Measurements from ENCODE around the gene NDE1. TPM values are rescaled to one million over a fixed set of nuclear protein-coding genes. Genes with fewer than 3 reads are reported as not detected.
"Not testable (repeated sequence)": the region's sequence is repeated elsewhere in the genome, so short reads cannot be mapped to it uniquely, and the experiment has no call there.

Gene NDE1
- total RNA-seq, 2 experiments from 2014 or later: 139 to 141 TPM

DNA sequence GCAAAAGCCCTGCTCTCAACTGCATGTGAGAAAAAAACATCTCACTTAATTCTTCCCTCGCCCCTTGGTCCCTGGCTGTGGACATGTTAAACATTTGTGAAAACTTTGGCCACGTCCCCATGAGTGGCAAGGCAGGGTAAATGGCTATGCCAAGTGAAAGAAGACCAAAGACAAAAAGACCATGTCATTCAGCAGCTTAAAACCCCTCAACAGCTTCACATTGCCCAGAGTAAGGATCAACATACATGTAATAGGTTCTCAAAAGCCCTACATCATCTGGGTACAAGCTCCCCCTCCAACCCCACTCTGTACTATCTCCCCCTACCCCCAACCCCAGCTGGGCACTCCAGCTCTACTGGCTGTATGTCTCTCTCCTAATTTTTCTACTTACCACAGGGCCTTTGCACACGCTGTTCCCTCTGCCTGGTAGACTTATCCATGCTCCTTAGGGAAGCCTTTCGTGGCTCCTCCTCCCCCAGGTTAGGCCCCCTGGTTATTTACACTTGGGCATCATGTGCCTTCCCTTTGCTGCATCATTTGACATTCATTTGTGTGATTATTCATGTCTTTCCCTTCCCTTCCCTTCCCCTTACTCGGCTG lies 75.7 kb downstream of the NDE1 start:
- no peak for ATAC-seq (ENCODE audit: low read depth)
- no peak for DNase-seq
- Mint-ChIP-seq H3K27ac (no peak overlapping the region), H3K4me1 (no peaks in the 10 kb centered on the region), H3K4me3 (no peak overlapping the region), H3K36me3 (peaks cover 22% of the 10 kb centered on the region), H3K9me3 (no peaks in the 10 kb centered on the region), H3K27me3 (no peaks in the 10 kb centered on the region)
- POLR2A ChIA-PET: no interaction called here

DNA sequence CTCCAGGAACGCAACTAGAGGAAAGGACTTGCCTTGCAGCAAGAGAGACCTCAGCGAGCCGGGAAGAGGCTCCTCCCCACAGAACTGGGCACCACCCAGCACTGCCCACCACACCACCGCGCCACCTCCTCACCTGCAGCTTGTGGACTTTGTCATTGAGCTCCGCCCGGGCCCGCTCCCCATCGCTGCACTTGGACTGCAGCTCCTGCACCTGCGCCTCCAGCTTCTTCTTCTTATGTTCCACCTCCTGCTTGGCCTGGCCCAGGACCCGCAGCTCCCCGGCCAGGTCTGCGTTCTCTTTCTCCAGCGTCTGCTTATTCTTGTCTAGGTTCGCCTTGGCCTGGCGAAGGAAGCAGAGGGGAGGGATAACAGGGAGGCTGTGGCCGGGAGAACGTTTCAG lies 76.7 kb downstream of the NDE1 start:
- H3K27ac Mint-ChIP-seq: no peak overlapping the region
- peaks cover 21% of the 10 kb centered on the region for H3K36me3 Mint-ChIP-seq
- POLR2A ChIA-PET: no interaction called here
- no peaks in the 10 kb centered on the region for H3K4me1 Mint-ChIP-seq
- no peak overlapping the region for H3K4me3 Mint-ChIP-seq
- H3K27me3 Mint-ChIP-seq: no peaks in the 10 kb centered on the region
- H3K9me3 Mint-ChIP-seq: no peaks in the 10 kb centered on the region
- ATAC-seq (ENCODE audit: low read depth) (no peak), DNase-seq (no peak)

- DNase-seq; H3K4me1 Mint-ChIP-seq; H3K9me3 Mint-ChIP-seq; H3K4me3 Mint-ChIP-seq; ATAC-seq (ENCODE audit: low read depth); H3K27ac Mint-ChIP-seq; H3K27me3 Mint-ChIP-seq; POLR2A ChIA-PET: not testable (repeated sequence)
- peaks cover 18% of the 10 kb centered on the region for H3K36me3 Mint-ChIP-seq
Observed at GRCh38 chr16:15727697-15728096, 77.7 kb downstream of the NDE1 start.

DNA sequence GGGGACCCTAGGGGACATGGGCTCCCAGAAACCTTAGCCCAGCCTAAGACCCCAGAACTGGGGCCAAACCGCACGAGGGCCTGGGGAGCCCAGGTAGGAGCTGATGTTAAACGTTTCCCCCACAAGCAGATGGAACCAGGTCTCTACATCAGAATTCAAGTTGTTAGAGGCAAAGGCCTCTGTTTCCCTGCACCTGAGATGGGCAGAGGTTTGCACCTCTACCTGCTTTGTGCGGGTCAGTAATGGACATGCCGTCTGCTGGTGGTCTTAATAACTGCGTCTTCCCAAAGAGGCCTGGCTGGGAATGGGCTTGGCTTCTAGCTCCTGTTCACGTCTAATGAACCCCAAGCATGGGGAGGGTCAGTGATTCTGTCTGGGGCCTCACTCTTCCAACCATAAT lies 79.1 kb downstream of the NDE1 start:
- ATAC-seq (ENCODE audit: low read depth): no peak
- Mint-ChIP-seq H3K36me3 (peaks cover 17% of the 10 kb centered on the region), H3K27ac (no peak overlapping the region), H3K27me3 (no peaks in the 10 kb centered on the region), H3K4me1 (no peaks in the 10 kb centered on the region), H3K4me3 (no peak overlapping the region), H3K9me3 (no peaks in the 10 kb centered on the region)
- no peak for DNase-seq
- POLR2A ChIA-PET: interaction anchor here (0.6 kb wide), 1 partner anchor 666 kb away, joined by 4 read pairs; no protein-coding TSS in a partner anchor

DNA sequence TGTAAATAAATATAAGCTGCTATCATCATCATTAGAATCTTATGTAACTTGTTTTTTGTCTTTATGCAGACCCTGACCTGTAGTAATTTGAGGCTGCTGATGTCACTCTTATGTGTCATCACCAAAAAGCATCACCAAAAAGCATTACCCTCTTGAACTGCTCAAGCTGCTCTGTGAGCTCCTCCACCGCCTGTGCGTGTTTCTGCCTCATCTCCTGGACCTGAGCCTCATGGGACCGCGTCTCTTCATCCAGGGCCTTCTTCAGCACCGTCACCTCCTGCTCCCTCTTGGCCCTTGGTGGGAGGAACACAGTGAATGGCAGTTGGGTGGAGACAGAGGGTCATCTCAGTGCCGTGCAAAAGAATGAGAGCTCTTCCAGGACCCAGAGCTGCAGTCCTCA lies 82.4 kb downstream of the NDE1 start:
- peaks cover 2% of the 10 kb centered on the region for H3K4me1 Mint-ChIP-seq

GRCh38 chr16:15735610-15736009 lies 85.6 kb downstream of the NDE1 start:
- POLR2A ChIA-PET: no interaction called here
- no peak overlapping the region for H3K27ac Mint-ChIP-seq

More for the DNA sequence above, 82.4 kb downstream of the NDE1 start:
- Mint-ChIP-seq H3K36me3 (peaks cover 8% of the 10 kb centered on the region), H3K4me3 (no peak overlapping the region), H3K9me3 (no peaks in the 10 kb centered on the region), H3K27ac (no peak overlapping the region), H3K27me3 (no peaks in the 10 kb centered on the region)
- POLR2A ChIA-PET: interaction anchor here (0.7 kb wide), 1 partner anchor 22 kb away, joined by 3 read pairs; no protein-coding TSS in a partner anchor
- DNase-seq (no peak), ATAC-seq (ENCODE audit: low read depth) (no peak)

GRCh38 chr16:15736529-15736928 lies 86.5 kb downstream of the NDE1 start:
- Mint-ChIP-seq H3K36me3 (peaks cover 6% of the 10 kb centered on the region), H3K4me3 (no peak overlapping the region), H3K27ac (no peak overlapping the region), H3K4me1 (peaks cover 2% of the 10 kb centered on the region), H3K27me3 (no peaks in the 10 kb centered on the region), H3K9me3 (no peaks in the 10 kb centered on the region)
- DNase-seq (no peak), ATAC-seq (ENCODE audit: low read depth) (no peak)
- POLR2A ChIA-PET: no interaction called here

More at GRCh38 chr16:15735610-15736009, 85.6 kb downstream of the NDE1 start:
- peaks cover 6% of the 10 kb centered on the region for H3K36me3 Mint-ChIP-seq
- H3K4me1 Mint-ChIP-seq: peaks cover 2% of the 10 kb centered on the region
- DNase-seq (no peak), ATAC-seq (ENCODE audit: low read depth) (no peak)
- no peaks in the 10 kb centered on the region for H3K27me3 Mint-ChIP-seq
- H3K4me3 Mint-ChIP-seq: no peak overlapping the region
- no peaks in the 10 kb centered on the region for H3K9me3 Mint-ChIP-seq

- POLR2A ChIA-PET: no interaction called here
- ATAC-seq (ENCODE audit: low read depth) (no peak), DNase-seq (no peak)
- H3K4me1 Mint-ChIP-seq: peaks cover 2% of the 10 kb centered on the region
- H3K9me3 Mint-ChIP-seq: no peaks in the 10 kb centered on the region
- no peak overlapping the region for H3K27ac Mint-ChIP-seq
- H3K36me3 Mint-ChIP-seq: peaks cover 6% of the 10 kb centered on the region
- H3K27me3 Mint-ChIP-seq: no peaks in the 10 kb centered on the region
- no peak overlapping the region for H3K4me3 Mint-ChIP-seq
Observed at GRCh38 chr16:15737140-15737644, 87.1 kb downstream of the NDE1 start.

DNA sequence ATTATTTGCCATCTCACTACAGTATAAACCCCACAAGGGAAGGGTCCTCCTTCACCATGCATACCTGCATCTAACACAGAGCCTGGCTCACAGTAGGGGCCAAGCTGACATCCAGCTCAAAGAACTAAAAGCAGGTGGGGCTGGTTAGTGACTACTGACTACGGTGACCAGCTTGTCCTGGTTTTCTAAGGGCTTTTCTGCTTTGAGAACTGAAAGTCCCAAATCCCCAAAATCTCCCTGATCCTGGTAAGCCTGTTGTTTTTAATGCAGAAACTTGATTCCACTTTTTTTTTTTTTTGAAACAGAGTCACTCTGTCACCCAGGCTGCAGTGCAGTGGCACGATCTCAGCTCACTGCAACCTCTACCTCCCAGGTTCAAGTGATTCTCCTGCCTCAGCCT lies 89.4 kb downstream of the NDE1 start:
- no peaks in the 10 kb centered on the region for H3K27me3 Mint-ChIP-seq
- H3K4me3 Mint-ChIP-seq: no peak overlapping the region
- peaks cover 2% of the 10 kb centered on the region for H3K4me1 Mint-ChIP-seq
- ATAC-seq (ENCODE audit: low read depth) (no peak), DNase-seq (no peak)
- H3K27ac Mint-ChIP-seq: no peak overlapping the region
- no peaks in the 10 kb centered on the region for H3K9me3 Mint-ChIP-seq
- peaks cover 6% of the 10 kb centered on the region for H3K36me3 Mint-ChIP-seq
- POLR2A ChIA-PET: no interaction called here

DNA sequence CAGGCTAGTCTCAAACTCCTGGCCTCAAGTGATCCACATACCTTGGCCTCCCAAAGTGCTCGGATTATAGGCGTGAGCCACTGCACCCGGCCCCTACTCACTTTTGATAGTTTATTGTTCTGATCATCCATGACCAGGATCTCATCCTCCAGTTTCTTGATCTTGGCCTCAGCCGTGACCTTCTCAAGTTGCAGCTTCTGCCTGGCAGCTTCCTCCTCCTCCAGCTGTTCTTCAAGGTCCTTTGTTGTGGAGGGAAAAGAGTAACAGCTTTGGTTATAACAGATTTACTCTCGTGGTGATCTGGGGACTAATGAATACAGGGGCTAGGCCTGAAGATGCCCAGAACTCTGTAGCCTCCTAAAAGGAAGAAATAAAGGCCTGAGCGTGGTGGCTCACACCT lies 89.9 kb downstream of the NDE1 start:
- ATAC-seq (ENCODE audit: low read depth): no peak
- POLR2A ChIA-PET: no interaction called here
- Mint-ChIP-seq H3K27ac (no peak overlapping the region), H3K4me3 (no peak overlapping the region), H3K27me3 (no peaks in the 10 kb centered on the region), H3K9me3 (no peaks in the 10 kb centered on the region), H3K4me1 (peaks cover 2% of the 10 kb centered on the region), H3K36me3 (peaks cover 3% of the 10 kb centered on the region)
- no peak for DNase-seq

- Mint-ChIP-seq H3K27ac (no peak overlapping the region), H3K4me3 (no peak overlapping the region), H3K4me1 (peaks cover 2% of the 10 kb centered on the region), H3K36me3 (peaks cover 3% of the 10 kb centered on the region), H3K9me3 (no peaks in the 10 kb centered on the region), H3K27me3 (no peaks in the 10 kb centered on the region)
- no peak for ATAC-seq (ENCODE audit: low read depth)
- DNase-seq: no peak
- POLR2A ChIA-PET: no interaction called here
Observed at GRCh38 chr16:15741207-15741871, 91.3 kb downstream of the NDE1 start.

- H3K36me3 Mint-ChIP-seq: peaks cover 1% of the 10 kb centered on the region
Observed at GRCh38 chr16:15742716-15743115, 92.7 kb downstream of the NDE1 start.

DNA sequence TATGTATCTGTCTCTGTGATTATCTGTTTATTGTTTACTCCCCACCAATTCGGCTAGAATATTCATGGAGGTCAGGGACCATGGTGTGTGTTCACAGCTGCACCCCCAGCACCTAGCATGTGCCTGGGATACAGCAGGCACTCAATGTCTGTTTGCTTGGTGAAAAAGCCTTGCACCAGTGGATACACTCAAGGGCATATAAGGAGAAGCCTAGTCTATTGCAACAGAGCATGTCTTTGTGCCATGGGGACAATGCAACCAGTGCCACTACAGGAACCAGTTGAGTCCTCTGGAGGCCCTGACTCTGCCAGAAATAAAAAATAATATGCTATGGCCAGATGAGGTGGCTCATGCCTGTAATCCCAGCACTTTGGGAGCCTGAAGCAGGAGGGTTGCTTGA lies 93.6 kb downstream of the NDE1 start:
- H3K27ac Mint-ChIP-seq: no peak overlapping the region
- H3K4me3 Mint-ChIP-seq: no peak overlapping the region

More at GRCh38 chr16:15742716-15743115, 92.7 kb downstream of the NDE1 start:
- ATAC-seq (ENCODE audit: low read depth): no peak
- Mint-ChIP-seq H3K9me3 (no peaks in the 10 kb centered on the region), H3K4me1 (no peaks in the 10 kb centered on the region), H3K27me3 (no peaks in the 10 kb centered on the region), H3K4me3 (no peak overlapping the region), H3K27ac (no peak overlapping the region)
- DNase-seq: no peak
- POLR2A ChIA-PET: no interaction called here

DNA sequence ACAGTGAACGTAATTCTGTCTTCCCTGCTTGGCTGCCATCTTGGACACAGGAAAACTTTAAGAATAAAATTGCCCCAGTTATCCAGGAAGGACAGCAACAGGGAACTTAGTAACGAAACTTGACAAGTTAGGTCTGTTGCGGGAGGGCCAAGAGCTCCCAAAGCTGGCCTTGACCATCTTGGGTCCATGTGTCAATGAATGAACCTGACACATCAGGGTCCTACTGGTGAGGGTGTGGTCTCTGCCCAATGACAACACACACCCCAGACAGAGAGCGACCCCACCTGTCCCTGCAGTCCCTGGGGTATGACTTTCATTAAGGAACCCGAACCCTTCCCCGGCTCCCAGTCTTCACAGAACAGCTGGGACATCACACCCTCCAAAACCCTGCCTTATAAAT lies 96.3 kb downstream of the NDE1 start:
- Mint-ChIP-seq H3K4me1 (no peaks in the 10 kb centered on the region), H3K27me3 (no peaks in the 10 kb centered on the region), H3K4me3 (no peak overlapping the region), H3K36me3 (no peaks in the 10 kb centered on the region), H3K27ac (no peak overlapping the region), H3K9me3 (no peaks in the 10 kb centered on the region)
- DNase-seq (no peak), ATAC-seq (ENCODE audit: low read depth) (no peak)
- POLR2A ChIA-PET: no interaction called here

More for the DNA sequence above, 93.6 kb downstream of the NDE1 start:
- Mint-ChIP-seq H3K9me3 (no peaks in the 10 kb centered on the region), H3K4me1 (no peaks in the 10 kb centered on the region), H3K36me3 (peaks cover 1% of the 10 kb centered on the region), H3K27me3 (no peaks in the 10 kb centered on the region)
- ATAC-seq (ENCODE audit: low read depth): no peak
- POLR2A ChIA-PET: no interaction called here
- DNase-seq: no peak

Measured in activated naive CD8-positive, alpha-beta T cell treated with anti-CD3 and anti-CD28 coated beads, Interleukin-2, amount 10 ng/mL, durations not matched to agents 7 days and 5 days (primary cell).